Lower leg skin (tissue), 3 donors: Measurements from ENCODE around the gene FSD2.

Source experiments
- CTCF ChIP-seq, 3 donors: fragments of 450-650 bp; IDR thresholded peaks; one replicate each; pipeline ENCODE4 v1.5.1; 2016; ENCODE audit warnings: antibody characterized with exemption in 3 of 3, mild to moderate bottlenecking in 3 of 3, moderate library complexity in 2 of 3
- POLR2A ChIP-seq, 2 donors: fragments of 450-650 bp; IDR thresholded peaks; one replicate each; pipeline ENCODE4 v1.6.1; 2016 to 2017; ENCODE audit warnings: antibody characterized with exemption in 2 of 2, mild to moderate bottlenecking in 1 of 2, moderate library complexity in 1 of 2

- TF ChIP-seq CTCF (IDR thresholded peaks at IDR 0.05) = no peak
- TF ChIP-seq POLR2A (IDR thresholded peaks at IDR 0.05) = no peak
Observed at GRCh38 chr15:82820128-82820527, 14.3 kb upstream of the FSD2 start.
